Mucosa of descending colon (tissue), 3 donors: ENCODE results near the gene NEU1. TPM values are rescaled to one million over a fixed set of nuclear protein-coding genes. Genes with fewer than 3 reads are reported as not detected.
A peak's percentile ranks its signal among the peaks of the same experiment; 100 is the strongest.

Source experiments
- ATAC-seq: fragments of 200-7000 bp; cut with Tn5 transposase; one replicate; pipeline ENCODE4 v1.9.1; 2020; ENCODE audit warnings: mild to moderate bottlenecking, moderate library complexity
- DNase-seq, 3 donors: peaks; one replicate each; pipeline ENCODE4 v3.0.0-alpha.2; 2020
- H3K36me3 ChIP-seq: fragments of 200-600 bp; one replicate; pipeline ENCODE4 v1.8.0; 2021; ENCODE audit warnings: low read depth, mild to moderate bottlenecking
- H3K4me1 ChIP-seq: fragments of 200-600 bp; one replicate; pipeline ENCODE4 v1.8.0; 2021; ENCODE audit warnings: low read depth, mild to moderate bottlenecking
- H3K4me3 ChIP-seq: fragments of 200-600 bp; one replicate; pipeline ENCODE4 v1.8.0; 2021; ENCODE audit warnings: mild to moderate bottlenecking
- H3K9me3 ChIP-seq: fragments of 200-600 bp; one replicate; pipeline ENCODE4 v1.8.0; 2021; ENCODE audit warnings: mild to moderate bottlenecking
- CTCF ChIP-seq: fragments of 200-600 bp; IDR thresholded peaks from one replicate; pipeline ENCODE4 v1.8.0; 2022; ENCODE audit warnings: antibody characterized with exemption, mild to moderate bottlenecking
- intact Hi-C, 2 donors: fragments of 100-400 bp; cut with DNase I in 1 of 2; cut with micrococcal nuclease in 1 of 2; formaldehyde crosslinking; loops; one replicate each; pipeline versions ENCODE4 v1.11.0 to v1.11.1; 2022; cut with DNase I, micrococcal nuclease
- total RNA-seq, 3 donors: library from RNA; stranded (reverse); fragmentation: NEBNext Ultra II Directional in 2 of 3; extraction: Animal tissue kit (Norgen Biotek cat#: 25700) in 2 of 3; gene quantifications; one replicate each; pipeline versions ENCODE4 v1.2.1 to v1.2.4, GENCODE V29; 2021 to 2023
- donor health status: DM: no; HTN: no; CAD: no; lungs with moderate emphysema.
- donor health status: DM: no; HTN: no; CAD: no.
- donor health status: DM: no; HTN: yes; CAD: no.

Gene NEU1
- total RNA-seq, 3 donors from 2014 or later: 44.0 to 65.7 (median 45.0) TPM

- no peak for DNase-seq
- no peak for ATAC-seq
- intact Hi-C loops: no loop called here
- H3K4me1 ChIP-seq: peaks cover 8% of the 10 kb centered on the region
- TF ChIP-seq CTCF: no peak
- no peak overlapping the region for H3K4me3 ChIP-seq
- peaks cover 8% of the 10 kb centered on the region for H3K36me3 ChIP-seq
- no peaks in the 10 kb centered on the region for H3K9me3 ChIP-seq
Observed at GRCh38 chr6:31882344-31882743, 19.7 kb upstream of the NEU1 start.

- intact Hi-C loops: no loop called here
- TF ChIP-seq CTCF: no peak
- DNase-seq: no peak
- Histone ChIP-seq H3K4me1 (peaks cover 14% of the 10 kb centered on the region), H3K4me3 (no peak overlapping the region), H3K36me3 (peaks cover 8% of the 10 kb centered on the region), H3K9me3 (no peaks in the 10 kb centered on the region)
- ATAC-seq: no peak
Observed at GRCh38 chr6:31881136-31881859, 18.7 kb upstream of the NEU1 start.

- TF ChIP-seq CTCF: no peak
Observed at GRCh38 chr6:31880616-31881015, 18.0 kb upstream of the NEU1 start.

GRCh38 chr6:31879901-31880300 is 17.3 kb upstream of the NEU1 start:
- Histone ChIP-seq H3K4me1 (peaks cover 26% of the 10 kb centered on the region), H3K36me3 (peaks cover 8% of the 10 kb centered on the region), H3K4me3 (no peak overlapping the region), H3K9me3 (no peaks in the 10 kb centered on the region)
- DNase-seq: peak in 2 of 3 donors; percentile 61 to 66
- no peak for TF ChIP-seq CTCF
- no peak for ATAC-seq
- intact Hi-C loops: no loop called here

More at GRCh38 chr6:31880616-31881015, 18.0 kb upstream of the NEU1 start:
- Histone ChIP-seq H3K4me1 (peaks cover 20% of the 10 kb centered on the region), H3K9me3 (no peaks in the 10 kb centered on the region), H3K36me3 (peaks cover 8% of the 10 kb centered on the region), H3K4me3 (no peak overlapping the region)
- ATAC-seq (no peak), DNase-seq (no peak)
- intact Hi-C loops: no loop called here

GRCh38 chr6:31879143-31879542 is 16.5 kb upstream of the NEU1 start:
- no peak for TF ChIP-seq CTCF
- DNase-seq (no peak), ATAC-seq (no peak)
- Histone ChIP-seq H3K9me3 (no peaks in the 10 kb centered on the region), H3K4me3 (no peak overlapping the region), H3K4me1 (peaks cover 32% of the 10 kb centered on the region), H3K36me3 (peaks cover 8% of the 10 kb centered on the region)
- intact Hi-C loops: no loop called here
